HFF-Myc (cell line): Measurements from ENCODE around the gene PRRT1B.

Source experiments
- DNase-seq: peaks from one replicate; pipeline ENCODE4 v3.0.0-alpha.2; 2011; ENCODE audit warnings: low read depth; ENCODE audit errors: extremely low read depth
- H3K4me3 ChIP-seq: replicated peaks from 2 replicates; pipeline ENCODE4 v1.5.1; 2011; ENCODE audit warnings: low read depth, mild to moderate bottlenecking, control low read depth, low read length
- CTCF ChIP-seq: IDR thresholded peaks from 2 replicates; pipeline ENCODE4 v1.5.1; 2012; ENCODE audit warnings: mild to moderate bottlenecking, low read depth, low read length, control low read depth; ENCODE audit errors: missing control alignments

The PRRT1B gene

GRCh38 chr9:131562032-131562959, 17.0 kb downstream of the PRRT1B start:
- no peak for DNase-seq
- H3K4me3 ChIP-seq: no peak overlapping the region
- TF ChIP-seq CTCF: no peak

- TF ChIP-seq CTCF: no peak
- no peak for DNase-seq
Observed at GRCh38 chr9:131565369-131565768, 20.0 kb downstream of the PRRT1B start.

GRCh38 chr9:131566158-131566557, 20.8 kb downstream of the PRRT1B start:
- TF ChIP-seq CTCF: no peak
- no peak for DNase-seq
- no peak overlapping the region for H3K4me3 ChIP-seq

More at GRCh38 chr9:131565369-131565768, 20.0 kb downstream of the PRRT1B start:
- no peak overlapping the region for H3K4me3 ChIP-seq

GRCh38 chr9:131567910-131568309, 22.6 kb downstream of the PRRT1B start:
- no peak for TF ChIP-seq CTCF
- no peak for DNase-seq

GRCh38 chr9:131574730-131575640, 29.7 kb downstream of the PRRT1B start:
- TF ChIP-seq CTCF: no peak
- no peak overlapping the region for H3K4me3 ChIP-seq
- no peak for DNase-seq

More at GRCh38 chr9:131567910-131568309, 22.6 kb downstream of the PRRT1B start:
- H3K4me3 ChIP-seq: no peak overlapping the region

- no peak for DNase-seq
- H3K4me3 ChIP-seq: no peak overlapping the region
- no peak for TF ChIP-seq CTCF
Observed at GRCh38 chr9:131575946-131576853, 30.9 kb downstream of the PRRT1B start.
